ENCODE results near the gene TGFBRAP1.

- TF ChIP-seq POLR2A (IDR thresholded peaks at IDR 0.05; ENCODE audit: extremely low read depth, insufficient read length) (no peak), CTCF (IDR thresholded peaks at IDR 0.05; ENCODE audit: low read depth, low read length) (no peak), MAX (IDR thresholded peaks at IDR 0.05; ENCODE audit: low read depth, low read length) (no peak), MYC (IDR thresholded peaks at IDR 0.05; ENCODE audit: low read depth, low read length) (no peak)
These were observed 49.3 kb downstream of the TGFBRAP1 start for GRCh38 chr2:105280281-105280680.
